WTC11 (cell line): ENCODE results near the gene GPC4. TPM values are rescaled to one million over a fixed set of nuclear protein-coding genes. Genes with fewer than 3 reads are reported as not detected.

Experiments used
- ATAC-seq: fragments of 200-7000 bp; cut with Tn5 transposase; 2 replicates; pipeline ENCODE4 v1.10.0; 2021; ENCODE audit warnings: mild to moderate bottlenecking, moderate library complexity
- CTCF ChIA-PET: fragments of 300-600 bp; sonication (Branson Sonifier 250); formaldehyde crosslinking; loops from one replicate; lab custom pipeline; 2021; ENCODE audit warnings: antibody characterized with exemption; lab: Charles Lee
- POLR2A ChIA-PET: fragments of 350-600 bp; sonication (Branson Sonifier 250); formaldehyde crosslinking; loops from one replicate; lab custom pipeline; 2021; ENCODE audit warnings: antibody characterized with exemption; lab: Charles Lee
- DNase-seq: peaks from one replicate; pipeline ENCODE4 v3.0.0; 2021; ENCODE audit warnings: low spot score
- H3K27ac Mint-ChIP-seq: 2 replicates; pipeline ENCODE4 v1.8.0; 2021; ENCODE audit warnings: mixed read lengths
- H3K27me3 Mint-ChIP-seq: 2 replicates; pipeline ENCODE4 v1.8.0; 2021; ENCODE audit warnings: low read depth, mild to moderate bottlenecking, moderate library complexity, mixed read lengths
- H3K36me3 Mint-ChIP-seq: 2 replicates; pipeline ENCODE4 v1.8.0; 2021; ENCODE audit warnings: mixed read lengths
- H3K4me1 Mint-ChIP-seq: 2 replicates; pipeline ENCODE4 v1.8.0; 2022; ENCODE audit warnings: mixed read lengths
- H3K4me3 Mint-ChIP-seq: 2 replicates; pipeline ENCODE4 v1.8.0; 2021; ENCODE audit warnings: mild to moderate bottlenecking, moderate library complexity, mixed read lengths
- H3K9me3 Mint-ChIP-seq: 2 replicates; pipeline ENCODE4 v1.8.0; 2021; ENCODE audit warnings: mixed read lengths
- FOXJ3 ChIP-seq: sonication (generic); formaldehyde crosslinking; IDR thresholded peaks from 2 replicates; pipeline ENCODE4 v1.9.0; 2021; ENCODE audit warnings: missing genetic modification reagents, mild to moderate bottlenecking, borderline replicate concordance
- FOXP1 ChIP-seq: sonication (generic); formaldehyde crosslinking; IDR thresholded peaks from 2 replicates; pipeline ENCODE4 v1.8.0; 2022; ENCODE audit warnings: missing genetic modification reagents, mild to moderate bottlenecking, moderate library complexity, borderline replicate concordance
- GTF2I ChIP-seq: fragments of 250-450 bp; sonication (Bioruptor Pico); conservative IDR thresholded peaks from 2 replicates; pipeline ENCODE4 v1.4.0; 2021; ENCODE audit warnings: mild to moderate bottlenecking
- IRF2 ChIP-seq: sonication (generic); formaldehyde crosslinking; IDR thresholded peaks from 2 replicates; pipeline ENCODE4 v1.8.0; 2022; ENCODE audit warnings: low read depth, missing genetic modification reagents, borderline replicate concordance
- JUN ChIP-seq: sonication (generic); formaldehyde crosslinking; IDR thresholded peaks from 2 replicates; pipeline ENCODE4 v1.8.0; 2023; ENCODE audit warnings: mild to moderate bottlenecking, missing genetic modification reagents
- MYBL2 ChIP-seq: sonication (generic); formaldehyde crosslinking; IDR thresholded peaks from 2 replicates; pipeline ENCODE4 v1.8.1; 2023; ENCODE audit warnings: mild to moderate bottlenecking, moderate library complexity, missing genetic modification reagents
- NFATC4 ChIP-seq: fragments of 250-450 bp; sonication (Bioruptor Pico); IDR thresholded peaks from 2 replicates; pipeline ENCODE4 v1.9.0; 2021; ENCODE audit warnings: mild to moderate bottlenecking
- NR3C1 ChIP-seq: sonication (generic); formaldehyde crosslinking; conservative IDR thresholded peaks from 2 replicates; pipeline ENCODE4 v1.8.1; 2023; ENCODE audit warnings: low read depth, mild to moderate bottlenecking, missing genetic modification reagents
- PRRX2 ChIP-seq: fragments of 250-450 bp; sonication (Bioruptor Pico); IDR thresholded peaks from 2 replicates; pipeline ENCODE4 v1.8.0; 2021; ENCODE audit warnings: mild to moderate bottlenecking
- RELA ChIP-seq: sonication (generic); formaldehyde crosslinking; IDR thresholded peaks from 2 replicates; pipeline ENCODE4 v1.8.1; 2022; ENCODE audit warnings: missing genetic modification reagents, mild to moderate bottlenecking, borderline replicate concordance
- total RNA-seq: library from RNA; stranded (reverse); gene quantifications from 3 replicates; pipeline ENCODE4 v1.2.3, GENCODE V29; 2021
- TF ChIP-seq, protein P1 (sequence below): sonication (generic); formaldehyde crosslinking; IDR thresholded peaks from 2 replicates; pipeline ENCODE4 v1.8.0; 2022; ENCODE audit warnings: missing genetic modification reagents
- TF ChIP-seq, protein P2 (sequence below): sonication (generic); formaldehyde crosslinking; IDR thresholded peaks from 2 replicates; pipeline ENCODE4 v1.8.1; 2022; ENCODE audit warnings: low read depth, missing genetic modification reagents, borderline replicate concordance
- TF ChIP-seq, protein P3 (sequence below): sonication (generic); formaldehyde crosslinking; IDR thresholded peaks from 2 replicates; pipeline ENCODE4 v1.8.1; 2022; ENCODE audit warnings: mild to moderate bottlenecking, missing genetic modification reagents, moderate library complexity, borderline replicate concordance
- TF ChIP-seq, protein P4 (sequence below): fragments of 250-450 bp; sonication (Bioruptor Pico); IDR thresholded peaks from 2 replicates; pipeline ENCODE4 v1.9.0; 2021; ENCODE audit warnings: moderate library complexity, mild to moderate bottlenecking, inconsistent platforms, borderline replicate concordance
- TF ChIP-seq, protein P5 (sequence below): fragments of 200-600 bp; IDR thresholded peaks from 2 replicates; pipeline ENCODE4 v1.8.0; 2022; ENCODE audit warnings: antibody characterized with exemption
- TF ChIP-seq, protein P6 (sequence below): sonication (generic); formaldehyde crosslinking; IDR thresholded peaks from 2 replicates; pipeline ENCODE4 v1.8.1; 2022; ENCODE audit warnings: mild to moderate bottlenecking, moderate library complexity, missing genetic modification reagents
- TF ChIP-seq, protein P7 (sequence below): sonication (generic); formaldehyde crosslinking; IDR thresholded peaks from 2 replicates; pipeline ENCODE4 v1.8.0; 2022; ENCODE audit warnings: mild to moderate bottlenecking, missing genetic modification reagents

Gene GPC4
- total RNA-seq, 1 experiment from 2014 or later: 144 TPM

DNA sequence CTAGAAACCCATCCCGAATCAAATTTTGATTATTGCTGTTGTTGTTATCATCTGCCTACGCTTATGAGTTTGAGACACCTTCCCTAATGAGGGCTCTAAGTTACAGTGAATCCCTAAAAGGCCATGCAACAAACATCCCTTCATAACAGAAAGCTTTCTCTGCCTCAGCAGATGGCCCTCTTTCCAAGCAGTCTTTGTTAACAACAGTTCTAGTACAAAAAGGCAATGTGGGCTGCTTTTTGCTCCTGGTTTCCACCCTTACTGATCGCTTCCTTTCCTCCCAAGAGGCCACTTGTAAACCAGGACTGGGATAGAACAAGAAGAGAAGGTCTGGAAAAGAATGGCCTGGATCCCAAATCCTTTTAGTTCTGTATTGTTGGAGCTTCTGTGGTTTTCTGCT lies 24.2 kb downstream of the GPC4 start:
- Mint-ChIP-seq H3K36me3 (no peaks in the 10 kb centered on the region), H3K27ac (peak overlapping the region; percentile 38; the same call in 1 of the 2 replicates), H3K27me3 (no peaks in the 10 kb centered on the region; the same call in 1 of the 2 replicates), H3K9me3 (no peaks in the 10 kb centered on the region), H3K4me3 (no peak overlapping the region), H3K4me1 (peaks cover 66% of the 10 kb centered on the region)
- ChIA-PET POLR2A (no interaction called here), CTCF (interaction anchor here (0.6 to 1.1 kb wide), 3 partner anchors 13 to 279 kb away, joined by 3 to 4 read pairs (median 4); no protein-coding TSS in a partner anchor)
- ATAC-seq (no peak), DNase-seq (no peak)
- no peak for TF ChIP-seq JUN (CRISPR knock-in tag)
- no peak for TF ChIP-seq PRRX2 (CRISPR knock-in tag)
- TF ChIP-seq GTF2I (CRISPR knock-in tag): no peak
- TF ChIP-seq, protein P1, sequence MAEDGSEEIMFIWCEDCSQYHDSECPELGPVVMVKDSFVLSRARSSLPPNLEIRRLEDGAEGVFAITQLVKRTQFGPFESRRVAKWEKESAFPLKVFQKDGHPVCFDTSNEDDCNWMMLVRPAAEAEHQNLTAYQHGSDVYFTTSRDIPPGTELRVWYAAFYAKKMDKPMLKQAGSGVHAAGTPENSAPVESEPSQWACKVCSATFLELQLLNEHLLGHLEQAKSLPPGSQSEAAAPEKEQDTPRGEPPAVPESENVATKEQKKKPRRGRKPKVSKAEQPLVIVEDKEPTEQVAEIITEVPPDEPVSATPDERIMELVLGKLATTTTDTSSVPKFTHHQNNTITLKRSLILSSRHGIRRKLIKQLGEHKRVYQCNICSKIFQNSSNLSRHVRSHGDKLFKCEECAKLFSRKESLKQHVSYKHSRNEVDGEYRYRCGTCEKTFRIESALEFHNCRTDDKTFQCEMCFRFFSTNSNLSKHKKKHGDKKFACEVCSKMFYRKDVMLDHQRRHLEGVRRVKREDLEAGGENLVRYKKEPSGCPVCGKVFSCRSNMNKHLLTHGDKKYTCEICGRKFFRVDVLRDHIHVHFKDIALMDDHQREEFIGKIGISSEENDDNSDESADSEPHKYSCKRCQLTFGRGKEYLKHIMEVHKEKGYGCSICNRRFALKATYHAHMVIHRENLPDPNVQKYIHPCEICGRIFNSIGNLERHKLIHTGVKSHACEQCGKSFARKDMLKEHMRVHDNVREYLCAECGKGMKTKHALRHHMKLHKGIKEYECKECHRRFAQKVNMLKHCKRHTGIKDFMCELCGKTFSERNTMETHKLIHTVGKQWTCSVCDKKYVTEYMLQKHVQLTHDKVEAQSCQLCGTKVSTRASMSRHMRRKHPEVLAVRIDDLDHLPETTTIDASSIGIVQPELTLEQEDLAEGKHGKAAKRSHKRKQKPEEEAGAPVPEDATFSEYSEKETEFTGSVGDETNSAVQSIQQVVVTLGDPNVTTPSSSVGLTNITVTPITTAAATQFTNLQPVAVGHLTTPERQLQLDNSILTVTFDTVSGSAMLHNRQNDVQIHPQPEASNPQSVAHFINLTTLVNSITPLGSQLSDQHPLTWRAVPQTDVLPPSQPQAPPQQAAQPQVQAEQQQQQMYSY (CRISPR knock-in tag): no peak
- TF ChIP-seq, protein P2, sequence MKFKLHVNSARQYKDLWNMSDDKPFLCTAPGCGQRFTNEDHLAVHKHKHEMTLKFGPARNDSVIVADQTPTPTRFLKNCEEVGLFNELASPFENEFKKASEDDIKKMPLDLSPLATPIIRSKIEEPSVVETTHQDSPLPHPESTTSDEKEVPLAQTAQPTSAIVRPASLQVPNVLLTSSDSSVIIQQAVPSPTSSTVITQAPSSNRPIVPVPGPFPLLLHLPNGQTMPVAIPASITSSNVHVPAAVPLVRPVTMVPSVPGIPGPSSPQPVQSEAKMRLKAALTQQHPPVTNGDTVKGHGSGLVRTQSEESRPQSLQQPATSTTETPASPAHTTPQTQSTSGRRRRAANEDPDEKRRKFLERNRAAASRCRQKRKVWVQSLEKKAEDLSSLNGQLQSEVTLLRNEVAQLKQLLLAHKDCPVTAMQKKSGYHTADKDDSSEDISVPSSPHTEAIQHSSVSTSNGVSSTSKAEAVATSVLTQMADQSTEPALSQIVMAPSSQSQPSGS (CRISPR knock-in tag): no peak
- no peak for TF ChIP-seq RELA (CRISPR knock-in tag)
- no peak for TF ChIP-seq NR3C1 (CRISPR knock-in tag)
- no peak for TF ChIP-seq NFATC4 (CRISPR knock-in tag)
- TF ChIP-seq, protein P3, sequence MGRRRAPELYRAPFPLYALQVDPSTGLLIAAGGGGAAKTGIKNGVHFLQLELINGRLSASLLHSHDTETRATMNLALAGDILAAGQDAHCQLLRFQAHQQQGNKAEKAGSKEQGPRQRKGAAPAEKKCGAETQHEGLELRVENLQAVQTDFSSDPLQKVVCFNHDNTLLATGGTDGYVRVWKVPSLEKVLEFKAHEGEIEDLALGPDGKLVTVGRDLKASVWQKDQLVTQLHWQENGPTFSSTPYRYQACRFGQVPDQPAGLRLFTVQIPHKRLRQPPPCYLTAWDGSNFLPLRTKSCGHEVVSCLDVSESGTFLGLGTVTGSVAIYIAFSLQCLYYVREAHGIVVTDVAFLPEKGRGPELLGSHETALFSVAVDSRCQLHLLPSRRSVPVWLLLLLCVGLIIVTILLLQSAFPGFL (CRISPR knock-in tag): no peak
- TF ChIP-seq, protein P4, sequence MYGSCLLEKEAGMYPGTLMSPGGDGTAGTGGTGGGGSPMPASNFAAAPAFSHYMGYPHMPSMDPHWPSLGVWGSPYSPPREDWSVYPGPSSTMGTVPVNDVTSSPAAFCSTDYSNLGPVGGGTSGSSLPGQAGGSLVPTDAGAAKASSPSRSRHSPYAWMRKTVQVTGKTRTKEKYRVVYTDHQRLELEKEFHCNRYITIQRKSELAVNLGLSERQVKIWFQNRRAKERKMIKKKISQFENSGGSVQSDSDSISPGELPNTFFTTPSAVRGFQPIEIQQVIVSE: no peak
- TF ChIP-seq FOXJ3: no peak
- TF ChIP-seq, protein P5, sequence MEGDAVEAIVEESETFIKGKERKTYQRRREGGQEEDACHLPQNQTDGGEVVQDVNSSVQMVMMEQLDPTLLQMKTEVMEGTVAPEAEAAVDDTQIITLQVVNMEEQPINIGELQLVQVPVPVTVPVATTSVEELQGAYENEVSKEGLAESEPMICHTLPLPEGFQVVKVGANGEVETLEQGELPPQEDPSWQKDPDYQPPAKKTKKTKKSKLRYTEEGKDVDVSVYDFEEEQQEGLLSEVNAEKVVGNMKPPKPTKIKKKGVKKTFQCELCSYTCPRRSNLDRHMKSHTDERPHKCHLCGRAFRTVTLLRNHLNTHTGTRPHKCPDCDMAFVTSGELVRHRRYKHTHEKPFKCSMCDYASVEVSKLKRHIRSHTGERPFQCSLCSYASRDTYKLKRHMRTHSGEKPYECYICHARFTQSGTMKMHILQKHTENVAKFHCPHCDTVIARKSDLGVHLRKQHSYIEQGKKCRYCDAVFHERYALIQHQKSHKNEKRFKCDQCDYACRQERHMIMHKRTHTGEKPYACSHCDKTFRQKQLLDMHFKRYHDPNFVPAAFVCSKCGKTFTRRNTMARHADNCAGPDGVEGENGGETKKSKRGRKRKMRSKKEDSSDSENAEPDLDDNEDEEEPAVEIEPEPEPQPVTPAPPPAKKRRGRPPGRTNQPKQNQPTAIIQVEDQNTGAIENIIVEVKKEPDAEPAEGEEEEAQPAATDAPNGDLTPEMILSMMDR: no peak
- no peak for TF ChIP-seq MYBL2 (CRISPR knock-in tag)
- no peak for TF ChIP-seq FOXP1 (CRISPR knock-in tag)
- TF ChIP-seq, protein P6, sequence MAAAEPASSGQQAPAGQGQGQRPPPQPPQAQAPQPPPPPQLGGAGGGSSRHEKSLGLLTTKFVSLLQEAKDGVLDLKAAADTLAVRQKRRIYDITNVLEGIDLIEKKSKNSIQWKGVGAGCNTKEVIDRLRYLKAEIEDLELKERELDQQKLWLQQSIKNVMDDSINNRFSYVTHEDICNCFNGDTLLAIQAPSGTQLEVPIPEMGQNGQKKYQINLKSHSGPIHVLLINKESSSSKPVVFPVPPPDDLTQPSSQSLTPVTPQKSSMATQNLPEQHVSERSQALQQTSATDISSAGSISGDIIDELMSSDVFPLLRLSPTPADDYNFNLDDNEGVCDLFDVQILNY (CRISPR knock-in tag): no peak
- no peak for TF ChIP-seq IRF2 (CRISPR knock-in tag)
- TF ChIP-seq, protein P7, sequence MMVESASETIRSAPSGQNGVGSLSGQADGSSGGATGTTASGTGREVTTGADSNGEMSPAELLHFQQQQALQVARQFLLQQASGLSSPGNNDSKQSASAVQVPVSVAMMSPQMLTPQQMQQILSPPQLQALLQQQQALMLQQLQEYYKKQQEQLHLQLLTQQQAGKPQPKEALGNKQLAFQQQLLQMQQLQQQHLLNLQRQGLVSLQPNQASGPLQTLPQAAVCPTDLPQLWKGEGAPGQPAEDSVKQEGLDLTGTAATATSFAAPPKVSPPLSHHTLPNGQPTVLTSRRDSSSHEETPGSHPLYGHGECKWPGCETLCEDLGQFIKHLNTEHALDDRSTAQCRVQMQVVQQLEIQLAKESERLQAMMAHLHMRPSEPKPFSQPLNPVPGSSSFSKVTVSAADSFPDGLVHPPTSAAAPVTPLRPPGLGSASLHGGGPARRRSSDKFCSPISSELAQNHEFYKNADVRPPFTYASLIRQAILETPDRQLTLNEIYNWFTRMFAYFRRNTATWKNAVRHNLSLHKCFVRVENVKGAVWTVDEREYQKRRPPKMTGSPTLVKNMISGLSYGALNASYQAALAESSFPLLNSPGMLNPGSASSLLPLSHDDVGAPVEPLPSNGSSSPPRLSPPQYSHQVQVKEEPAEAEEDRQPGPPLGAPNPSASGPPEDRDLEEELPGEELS (CRISPR knock-in tag): no peak
